ENCODE measurements around the gene LIN28B. TPM values are rescaled to one million over a fixed set of nuclear protein-coding genes. Genes with fewer than 3 reads are reported as not detected.

Gene LIN28B
- total RNA-seq, 4 donors from 2014 or later: not detected

DNA sequence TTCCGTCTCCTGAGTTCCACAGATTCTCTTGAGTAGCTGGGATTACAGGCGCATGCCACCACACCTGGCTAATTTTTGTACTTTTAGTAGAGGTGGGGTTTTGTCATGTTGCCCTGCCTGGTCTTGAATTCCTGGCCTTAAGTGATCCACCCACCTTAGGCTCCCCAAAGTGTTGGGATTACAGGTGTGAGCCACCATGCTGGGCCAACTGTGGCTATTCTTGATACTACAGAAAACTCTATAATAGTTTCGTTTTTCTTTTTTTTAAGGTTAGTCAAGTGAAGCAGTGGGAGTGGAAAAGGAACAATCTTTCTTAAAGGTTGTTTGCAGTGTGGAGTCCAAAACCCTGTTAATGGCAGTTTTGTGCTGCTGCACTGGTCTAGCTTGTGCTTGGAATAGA lies 138.2 kb downstream of the LIN28B start:
- no peak for TF ChIP-seq POLR2A (IDR thresholded peaks at IDR 0.05)
- TF ChIP-seq, protein P1, sequence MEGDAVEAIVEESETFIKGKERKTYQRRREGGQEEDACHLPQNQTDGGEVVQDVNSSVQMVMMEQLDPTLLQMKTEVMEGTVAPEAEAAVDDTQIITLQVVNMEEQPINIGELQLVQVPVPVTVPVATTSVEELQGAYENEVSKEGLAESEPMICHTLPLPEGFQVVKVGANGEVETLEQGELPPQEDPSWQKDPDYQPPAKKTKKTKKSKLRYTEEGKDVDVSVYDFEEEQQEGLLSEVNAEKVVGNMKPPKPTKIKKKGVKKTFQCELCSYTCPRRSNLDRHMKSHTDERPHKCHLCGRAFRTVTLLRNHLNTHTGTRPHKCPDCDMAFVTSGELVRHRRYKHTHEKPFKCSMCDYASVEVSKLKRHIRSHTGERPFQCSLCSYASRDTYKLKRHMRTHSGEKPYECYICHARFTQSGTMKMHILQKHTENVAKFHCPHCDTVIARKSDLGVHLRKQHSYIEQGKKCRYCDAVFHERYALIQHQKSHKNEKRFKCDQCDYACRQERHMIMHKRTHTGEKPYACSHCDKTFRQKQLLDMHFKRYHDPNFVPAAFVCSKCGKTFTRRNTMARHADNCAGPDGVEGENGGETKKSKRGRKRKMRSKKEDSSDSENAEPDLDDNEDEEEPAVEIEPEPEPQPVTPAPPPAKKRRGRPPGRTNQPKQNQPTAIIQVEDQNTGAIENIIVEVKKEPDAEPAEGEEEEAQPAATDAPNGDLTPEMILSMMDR (IDR thresholded peaks at IDR 0.05): no peak
- H3K4me1 ChIP-seq: no peaks in the 10 kb centered on the region
- H3K36me3 ChIP-seq: no peaks in the 10 kb centered on the region
- H3K4me3 ChIP-seq: no peak overlapping the region
- no peaks in the 10 kb centered on the region for H3K27me3 ChIP-seq
- H3K9me3 ChIP-seq: no peaks in the 10 kb centered on the region
- DNase-seq: no peak
- H3K27ac ChIP-seq: no peak overlapping the region

DNA sequence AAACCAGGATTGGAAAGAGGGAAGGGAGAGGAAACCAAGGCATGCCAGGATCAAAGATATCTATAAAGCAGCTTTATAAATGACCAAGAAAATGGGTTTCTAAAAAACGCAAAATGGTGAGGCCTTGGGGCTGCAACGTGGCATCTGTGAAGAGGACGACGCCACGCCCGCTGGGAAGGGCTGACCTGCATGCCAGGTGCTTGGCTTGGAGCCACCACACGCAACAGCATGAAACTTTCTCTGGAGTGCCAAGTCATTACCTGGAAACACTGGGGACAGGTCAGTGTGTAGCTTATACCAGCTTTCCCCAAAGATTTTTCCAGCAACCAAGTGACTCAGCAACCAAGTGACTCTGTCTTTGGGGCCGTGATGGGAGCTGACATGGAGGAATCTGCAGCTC lies 140.4 kb downstream of the LIN28B start:
- no peak for TF ChIP-seq POLR2A (IDR thresholded peaks at IDR 0.05)
- TF ChIP-seq, protein P1 (IDR thresholded peaks at IDR 0.05): no peak

DNA sequence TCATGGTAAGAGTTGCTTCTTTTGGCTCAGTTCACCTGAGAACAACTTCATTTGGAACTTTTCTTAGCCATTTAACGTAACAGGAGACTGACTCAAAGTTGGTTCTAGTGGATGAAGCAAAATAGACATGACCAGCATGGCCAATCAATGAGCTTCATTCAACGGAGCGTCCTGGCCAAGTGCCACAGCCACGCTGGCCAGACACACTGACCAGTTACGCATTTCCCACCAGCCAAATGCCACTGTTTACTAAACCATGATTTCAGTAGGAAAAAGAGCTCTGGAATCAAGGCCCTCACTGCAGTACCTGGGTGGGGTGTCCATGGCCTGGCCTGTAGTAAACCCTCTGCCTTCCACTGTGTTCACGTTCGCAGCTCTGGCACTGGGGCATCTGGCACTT lies 142.5 kb downstream of the LIN28B start:
- no peak for DNase-seq
- Histone ChIP-seq H3K36me3 (no peaks in the 10 kb centered on the region), H3K27me3 (no peaks in the 10 kb centered on the region), H3K27ac (no peak overlapping the region), H3K4me3 (no peak overlapping the region), H3K9me3 (no peaks in the 10 kb centered on the region), H3K4me1 (no peaks in the 10 kb centered on the region)
- no peak for TF ChIP-seq POLR2A (IDR thresholded peaks at IDR 0.05)
- TF ChIP-seq, protein P1 (IDR thresholded peaks at IDR 0.05): no peak

More for the DNA sequence above, 140.4 kb downstream of the LIN28B start:
- H3K27ac ChIP-seq: no peak overlapping the region
- no peaks in the 10 kb centered on the region for H3K9me3 ChIP-seq
- no peak overlapping the region for H3K4me3 ChIP-seq
- H3K27me3 ChIP-seq: no peaks in the 10 kb centered on the region
- peak in 2 of 3 donors; percentile 72 to 79 for DNase-seq
- H3K36me3 ChIP-seq: no peaks in the 10 kb centered on the region
- H3K4me1 ChIP-seq: no peaks in the 10 kb centered on the region

DNA sequence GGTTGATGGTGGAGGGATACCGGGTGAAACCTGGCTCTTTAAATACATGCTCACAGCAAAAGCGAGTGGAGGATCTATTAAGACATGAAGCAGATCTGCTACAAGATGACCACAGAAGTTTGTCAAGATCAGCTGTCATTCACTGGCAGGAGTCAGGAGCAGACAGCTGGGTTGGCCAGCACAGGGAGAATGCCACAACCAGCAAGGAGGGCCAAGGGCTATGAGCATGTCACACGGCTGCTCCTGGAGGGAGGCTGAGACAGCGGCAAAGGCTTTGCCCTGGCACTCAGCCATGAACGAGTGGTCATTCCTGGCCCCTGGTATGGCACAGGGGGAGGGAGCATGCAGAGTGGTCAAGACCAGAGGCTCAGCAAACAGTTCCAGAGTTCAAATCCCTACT lies 145.3 kb downstream of the LIN28B start:
- DNase-seq: no peak
- no peak overlapping the region for H3K27ac ChIP-seq
- H3K36me3 ChIP-seq: no peaks in the 10 kb centered on the region
- H3K4me1 ChIP-seq: no peaks in the 10 kb centered on the region
- no peaks in the 10 kb centered on the region for H3K9me3 ChIP-seq
- H3K27me3 ChIP-seq: no peaks in the 10 kb centered on the region
- no peak for TF ChIP-seq POLR2A (IDR thresholded peaks at IDR 0.05)
- TF ChIP-seq, protein P1 (IDR thresholded peaks at IDR 0.05): no peak
- H3K4me3 ChIP-seq: no peak overlapping the region

DNA sequence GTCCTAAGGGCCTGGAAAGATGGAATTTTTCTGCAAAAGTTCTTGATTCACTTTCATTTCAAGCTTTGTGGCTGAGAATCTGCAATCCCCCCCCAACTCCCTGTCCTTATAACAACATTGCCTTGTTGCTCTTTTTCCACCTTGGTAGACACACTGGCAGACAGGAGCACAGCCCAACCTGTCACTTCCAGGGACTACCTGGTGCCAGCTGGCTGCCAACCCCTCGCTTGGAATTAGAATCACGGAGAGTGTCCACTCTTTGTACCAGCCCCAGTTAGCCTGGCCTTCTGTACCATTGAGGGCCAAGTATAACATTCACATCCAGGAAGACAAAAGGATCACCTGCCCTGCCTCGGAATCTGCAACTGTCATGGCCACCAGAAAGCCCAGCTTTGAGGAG lies 148.2 kb downstream of the LIN28B start:
- TF ChIP-seq, protein P1 (IDR thresholded peaks at IDR 0.05): no peak
- TF ChIP-seq POLR2A (IDR thresholded peaks at IDR 0.05): no peak
- Histone ChIP-seq H3K36me3 (no peaks in the 10 kb centered on the region), H3K27ac (no peak overlapping the region), H3K27me3 (no peaks in the 10 kb centered on the region), H3K4me3 (no peak overlapping the region), H3K4me1 (no peaks in the 10 kb centered on the region), H3K9me3 (no peaks in the 10 kb centered on the region)
- DNase-seq: no peak

DNA sequence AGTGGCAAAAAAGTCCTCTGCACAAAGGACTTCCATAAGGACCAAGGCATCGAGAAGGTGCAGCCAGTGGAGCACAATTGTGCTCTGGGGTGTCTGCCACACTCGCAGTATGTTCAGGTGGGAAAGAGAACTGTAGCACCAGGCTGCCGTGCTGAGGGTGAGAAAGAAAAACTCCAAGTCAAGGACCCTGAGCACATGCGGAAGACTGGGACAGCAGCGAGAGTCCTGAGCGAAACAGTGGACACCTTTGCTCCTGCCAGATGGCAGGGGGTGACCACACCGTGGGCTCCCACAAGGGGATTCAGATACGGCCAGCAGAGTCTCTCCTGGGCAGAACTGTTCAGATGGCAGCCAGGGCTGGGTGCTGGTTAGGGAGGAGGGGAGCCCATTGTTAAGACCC lies 149.4 kb downstream of the LIN28B start:
- H3K36me3 ChIP-seq: no peaks in the 10 kb centered on the region
- H3K9me3 ChIP-seq: no peaks in the 10 kb centered on the region
- TF ChIP-seq POLR2A (IDR thresholded peaks at IDR 0.05): no peak
- TF ChIP-seq, protein P1 (IDR thresholded peaks at IDR 0.05): no peak
- no peak overlapping the region for H3K4me3 ChIP-seq
- H3K27ac ChIP-seq: no peak overlapping the region
- no peak for DNase-seq
- no peaks in the 10 kb centered on the region for H3K27me3 ChIP-seq
- no peaks in the 10 kb centered on the region for H3K4me1 ChIP-seq
